HG02623 (cell line): ENCODE results near the gene CIPC.

ENCODE experiments used
- ATAC-seq: cut with Tn5 transposase; IDR thresholded peaks from one replicate; pipeline ENCODE4 v1.9.1; 2021; ENCODE audit warnings: moderate library complexity; ENCODE audit not compliant: unreplicated experiment

Gene CIPC

DNA sequence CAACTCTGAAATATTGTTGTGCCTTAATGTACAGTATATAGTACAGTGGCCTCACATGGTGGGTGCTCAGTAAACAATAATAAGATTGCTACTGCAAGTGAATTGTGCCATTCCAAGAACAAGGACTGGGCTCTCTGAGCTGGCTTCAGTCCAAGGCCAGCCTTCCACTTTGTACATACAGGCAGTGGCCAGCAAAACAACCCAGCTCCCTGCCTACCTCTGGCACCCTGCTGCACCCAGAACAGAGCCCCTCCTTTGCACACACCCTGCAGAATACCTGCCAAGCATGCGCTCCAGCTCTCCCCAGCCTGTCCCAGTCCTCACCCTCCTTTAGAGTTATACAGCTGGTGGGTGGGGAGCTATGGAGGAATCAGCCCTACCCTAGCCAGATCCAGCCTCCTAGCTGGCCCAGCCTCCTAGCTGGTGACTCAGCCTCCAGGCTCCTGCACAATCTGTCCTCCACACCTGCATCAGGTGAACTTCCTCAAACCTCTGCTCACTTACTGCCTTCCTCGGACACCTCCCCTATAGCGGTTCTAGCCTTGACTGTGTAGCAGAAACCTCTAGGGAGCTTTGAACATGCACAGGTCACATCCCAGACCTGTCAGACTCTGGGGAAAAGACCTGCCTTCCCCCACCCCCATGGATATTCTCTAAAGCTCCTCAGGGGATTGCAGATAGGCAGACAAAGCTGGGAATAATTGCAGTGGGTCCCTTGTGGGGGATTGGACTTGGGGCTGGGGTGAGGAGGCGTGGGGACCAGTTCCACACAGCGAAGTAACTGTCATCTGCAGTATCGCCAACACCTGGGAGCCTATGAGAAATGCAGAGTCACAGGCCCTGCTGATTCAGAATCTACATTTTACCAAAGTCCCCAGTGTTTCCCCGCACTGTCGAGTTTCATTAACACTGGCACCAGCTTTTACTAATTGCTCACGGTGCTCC is 25.6 kb downstream of the CIPC start:
- no peak for ATAC-seq

DNA sequence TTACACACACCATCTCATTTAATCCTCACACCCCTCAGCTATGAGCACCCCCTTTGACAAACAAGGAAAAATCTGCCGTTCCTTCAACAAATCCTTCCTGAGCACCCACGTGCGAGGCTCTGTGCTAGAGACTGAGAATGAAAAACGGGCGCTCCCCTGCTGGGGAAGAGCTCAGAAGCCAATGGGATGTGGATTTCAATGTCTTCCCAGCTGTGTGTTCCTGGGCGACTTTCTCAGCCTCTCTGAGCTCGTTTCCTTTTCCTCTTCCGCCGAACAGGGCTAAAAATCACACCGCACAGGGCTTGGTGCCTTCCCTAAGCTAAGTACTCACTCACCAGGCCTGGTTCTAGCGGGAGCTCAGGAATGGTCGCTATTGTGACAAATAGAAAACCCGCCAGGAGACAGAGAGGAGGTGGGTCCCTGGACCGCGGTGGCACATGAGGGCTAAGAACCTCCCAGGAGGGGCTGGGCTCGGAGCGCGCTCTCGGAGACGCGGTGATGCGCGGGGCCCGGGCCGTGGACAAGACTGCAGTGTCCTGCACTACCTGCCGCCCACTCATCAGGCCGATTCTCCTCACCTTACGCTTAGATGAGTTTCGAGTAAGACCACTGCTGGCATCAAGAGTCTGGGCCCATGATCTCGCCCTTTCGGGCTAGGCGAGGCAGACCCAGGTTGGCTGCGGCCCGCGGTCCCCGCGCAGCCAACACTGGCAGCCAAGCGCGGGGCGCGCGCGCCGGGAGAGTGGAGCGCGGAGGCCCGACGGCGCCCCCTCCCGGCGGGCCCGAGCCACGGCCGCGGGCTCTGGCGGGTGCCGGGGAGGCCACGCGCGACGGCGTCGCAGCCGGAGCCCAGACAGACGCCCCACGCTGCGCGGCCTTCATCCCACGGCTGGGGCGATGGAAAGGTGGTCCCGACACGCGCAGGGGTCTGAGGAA is 26.6 kb downstream of the CIPC start:
- ATAC-seq: no peak

DNA sequence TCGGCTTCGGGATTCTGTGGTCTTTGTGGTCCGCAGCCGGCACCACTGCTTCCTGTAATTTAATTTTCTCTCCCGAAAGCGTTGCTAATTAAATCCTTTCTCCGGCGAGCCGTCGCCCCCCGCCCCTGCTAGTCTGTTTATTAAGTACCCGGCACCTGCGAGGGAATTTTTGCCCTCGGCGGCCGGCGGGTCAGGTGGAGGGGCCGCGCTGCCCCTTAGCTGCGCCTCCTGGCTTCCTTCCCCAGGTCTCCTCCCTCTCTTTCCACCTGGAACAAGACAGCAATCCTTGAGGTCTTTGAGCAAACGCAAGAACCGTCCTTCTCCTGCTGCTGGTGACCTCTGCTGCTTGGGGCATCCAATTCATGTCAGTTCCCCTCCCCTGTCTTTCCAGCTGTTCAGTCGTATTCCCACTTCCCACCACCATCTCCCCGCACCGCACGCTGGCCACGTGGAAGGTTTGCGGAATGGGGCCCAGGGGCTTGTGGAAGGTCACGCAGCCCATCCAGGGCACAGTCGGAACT is 27.3 kb downstream of the CIPC start:
- no peak for ATAC-seq

DNA sequence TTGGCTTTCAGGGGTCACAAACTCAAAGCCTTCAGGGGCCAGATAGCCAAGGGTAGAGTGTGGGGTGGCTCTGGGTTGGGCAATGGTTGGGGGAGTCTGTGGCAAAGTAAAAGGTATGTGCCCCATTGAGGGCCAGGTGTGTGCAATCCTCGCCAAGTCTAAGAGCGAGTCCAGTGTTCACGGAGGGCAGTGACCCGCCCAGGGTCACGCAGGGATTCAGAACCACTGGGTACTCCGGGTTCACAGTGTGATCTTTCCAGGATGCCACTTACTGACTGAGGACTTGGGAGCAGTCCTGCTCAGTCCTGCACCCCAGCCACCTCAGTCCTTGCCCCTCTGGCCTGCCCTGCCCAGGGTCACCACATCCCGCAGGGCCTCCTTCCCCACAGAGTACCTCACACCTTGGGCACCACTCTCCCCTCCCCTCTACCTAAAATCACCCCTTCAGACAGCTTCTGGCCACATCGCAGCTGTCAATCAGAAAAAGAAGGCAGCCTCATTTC is 27.8 kb downstream of the CIPC start:
- ATAC-seq: no peak

DNA sequence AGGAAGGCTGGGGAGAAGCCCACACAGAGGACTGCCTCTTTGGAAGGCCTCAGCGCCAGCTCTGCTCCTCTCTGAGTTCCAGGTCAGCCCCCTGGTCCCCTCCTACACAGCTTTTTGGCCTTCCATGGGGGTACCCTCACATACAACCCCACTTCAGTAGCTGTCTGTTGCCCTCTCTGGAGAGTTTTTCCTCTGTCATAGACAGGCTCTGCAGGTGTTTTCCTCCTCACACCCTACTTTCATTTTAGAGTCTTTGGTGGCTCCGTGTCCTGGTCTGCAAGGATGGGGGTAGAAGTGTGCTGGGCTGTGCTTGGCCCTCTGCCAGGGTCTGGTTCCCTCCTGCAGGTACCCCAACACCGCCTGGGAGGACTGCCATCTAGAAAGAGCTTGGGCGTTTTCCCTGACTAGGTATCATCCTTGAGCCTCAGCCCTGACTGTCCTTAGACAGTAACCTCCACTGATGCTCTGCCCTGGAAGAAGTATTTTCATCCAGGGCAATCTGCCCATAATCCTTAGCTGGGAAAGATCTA is 28.5 kb downstream of the CIPC start:
- ATAC-seq: no peak

DNA sequence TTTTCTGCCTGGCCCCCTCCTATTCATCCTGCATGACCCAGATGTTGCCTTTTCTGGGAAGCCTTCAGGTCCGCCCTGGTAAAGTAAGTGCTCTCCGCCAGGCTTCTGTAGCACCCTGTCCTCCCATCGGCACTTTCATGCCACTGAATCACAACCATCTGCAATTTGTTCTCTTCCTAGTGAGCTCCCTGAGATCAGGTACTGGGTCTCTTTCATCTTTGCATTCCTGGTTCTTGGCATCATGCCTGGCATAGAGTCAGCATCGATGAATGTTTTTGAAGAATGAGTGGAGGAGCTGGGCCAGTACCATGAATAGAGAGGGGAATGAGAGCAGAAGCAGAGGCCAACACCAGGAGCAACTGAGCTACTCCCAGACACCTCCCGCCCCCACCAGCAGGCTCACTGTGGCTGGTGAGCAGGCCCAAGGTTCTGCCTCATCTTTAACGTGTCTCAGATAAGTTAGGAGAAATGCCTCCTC is 30.4 kb downstream of the CIPC start:
- no peak for ATAC-seq

DNA sequence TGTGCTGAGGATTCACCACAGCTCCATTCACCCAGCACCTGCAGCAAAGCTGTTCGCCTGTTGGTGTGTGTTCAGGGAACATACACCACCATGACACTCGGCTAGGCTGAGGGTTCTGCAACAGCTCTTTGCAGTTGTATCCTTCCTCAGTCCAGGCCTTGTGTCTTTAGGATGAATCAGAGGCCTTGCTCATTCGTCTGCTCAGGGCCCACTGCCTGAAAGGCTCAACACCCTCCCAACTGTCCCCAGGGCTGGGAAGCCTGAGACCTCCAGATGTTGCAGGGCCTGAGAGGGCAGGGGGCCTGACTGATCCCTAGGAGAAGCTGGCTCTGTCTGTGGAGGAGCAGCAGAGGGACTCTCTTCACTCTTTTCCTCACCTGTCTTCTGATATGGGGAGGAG is 32.3 kb downstream of the CIPC start:
- ATAC-seq: no peak

DNA sequence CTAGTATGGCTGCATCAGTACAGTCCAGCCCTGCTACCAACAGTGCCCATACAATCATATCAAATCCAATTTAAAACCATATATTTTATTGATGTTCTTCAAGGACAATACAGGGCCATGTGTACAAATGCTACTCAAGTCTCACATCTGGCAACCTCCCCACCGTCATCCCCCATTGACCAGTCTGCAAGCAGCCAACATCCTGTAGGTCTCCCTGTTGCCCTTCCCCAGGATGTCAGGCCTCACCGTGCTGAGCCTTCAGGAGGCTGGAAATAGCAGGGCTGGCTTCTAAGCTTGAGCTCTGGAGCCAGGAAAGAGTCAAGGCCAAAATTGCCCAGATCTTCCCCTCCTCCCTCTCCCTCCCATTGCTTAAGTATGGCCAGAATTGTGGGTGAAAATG is 33.1 kb downstream of the CIPC start:
- no peak for ATAC-seq

DNA sequence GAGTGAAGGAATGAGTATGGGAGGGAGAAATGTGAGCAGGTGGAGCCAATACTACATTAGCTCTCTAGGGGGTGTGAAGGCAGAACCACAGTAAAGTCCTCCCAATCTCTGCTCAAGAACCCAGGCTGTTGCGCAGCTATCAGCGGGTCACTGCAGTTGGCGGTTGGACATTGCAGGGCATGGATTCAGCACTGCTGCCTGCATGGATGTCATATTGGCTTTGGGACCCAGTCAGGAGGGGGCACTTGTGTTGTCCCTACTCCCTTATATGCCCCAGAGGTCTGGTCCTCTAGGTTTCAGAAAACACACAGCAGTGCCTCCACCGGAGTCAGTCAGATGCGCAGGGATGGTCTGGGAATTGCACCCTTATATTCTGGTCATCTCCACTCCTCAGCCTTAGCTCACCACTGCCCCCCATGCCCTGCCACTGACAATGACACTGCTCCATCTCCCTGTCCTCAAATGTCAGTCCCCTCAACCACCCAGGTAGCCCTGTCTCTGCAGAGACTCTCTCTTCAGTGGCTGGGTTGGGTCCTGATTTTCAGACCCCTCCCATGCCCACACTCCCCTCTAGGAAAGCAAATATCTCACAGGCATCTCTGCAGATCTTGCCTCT is 33.9 kb downstream of the CIPC start:
- no peak for ATAC-seq

DNA sequence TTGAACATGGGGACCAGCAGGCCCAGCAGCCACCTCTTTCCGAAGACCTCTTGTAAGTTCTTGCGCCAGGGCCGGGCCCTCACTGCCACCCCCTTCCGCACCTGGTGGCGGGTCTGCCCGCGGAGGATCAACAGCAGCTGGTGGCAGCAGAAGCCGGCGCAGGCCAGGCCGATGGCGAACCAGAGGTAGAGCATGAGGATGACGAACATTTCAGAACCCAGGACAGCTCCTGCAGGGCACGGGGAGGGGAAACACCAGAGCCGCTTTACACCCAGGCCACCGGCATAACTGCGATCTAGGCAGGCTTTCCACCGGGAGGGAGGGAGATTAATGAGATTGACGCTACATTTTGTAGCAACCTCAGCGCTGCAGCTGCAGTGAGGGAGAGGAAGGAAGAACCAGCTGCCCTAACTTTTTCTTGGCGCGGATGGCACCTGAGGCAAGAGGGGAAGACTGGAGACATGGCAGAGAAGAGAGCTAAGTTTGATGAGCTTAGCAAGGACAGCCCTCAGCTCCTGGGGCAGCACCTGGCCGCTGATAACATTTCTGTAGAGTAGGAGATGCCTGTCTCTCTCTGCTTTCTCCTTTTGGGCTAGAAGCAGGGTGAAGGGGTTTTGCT is 35.8 kb downstream of the CIPC start:
- ATAC-seq: no peak

DNA sequence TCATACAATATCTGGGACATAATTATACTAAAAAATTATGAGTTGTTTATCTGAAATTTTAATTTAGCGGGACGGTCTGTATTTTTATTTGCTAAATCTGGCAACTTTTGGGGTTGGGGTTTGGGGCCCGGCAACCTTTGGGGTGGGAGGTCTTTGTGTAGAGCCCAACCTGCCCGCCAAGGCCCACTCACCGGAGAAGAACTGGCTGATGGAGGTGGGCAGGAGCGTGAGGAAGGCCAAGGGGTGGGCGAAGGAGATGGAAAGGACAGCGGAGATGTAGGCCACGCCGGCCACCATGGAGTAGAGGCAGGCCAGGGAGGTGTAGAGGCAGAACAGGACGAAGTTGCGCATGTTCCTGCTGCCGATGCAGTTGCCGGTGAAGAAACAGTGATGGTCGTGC is 41.0 kb downstream of the CIPC start:
- ATAC-seq: no peak

DNA sequence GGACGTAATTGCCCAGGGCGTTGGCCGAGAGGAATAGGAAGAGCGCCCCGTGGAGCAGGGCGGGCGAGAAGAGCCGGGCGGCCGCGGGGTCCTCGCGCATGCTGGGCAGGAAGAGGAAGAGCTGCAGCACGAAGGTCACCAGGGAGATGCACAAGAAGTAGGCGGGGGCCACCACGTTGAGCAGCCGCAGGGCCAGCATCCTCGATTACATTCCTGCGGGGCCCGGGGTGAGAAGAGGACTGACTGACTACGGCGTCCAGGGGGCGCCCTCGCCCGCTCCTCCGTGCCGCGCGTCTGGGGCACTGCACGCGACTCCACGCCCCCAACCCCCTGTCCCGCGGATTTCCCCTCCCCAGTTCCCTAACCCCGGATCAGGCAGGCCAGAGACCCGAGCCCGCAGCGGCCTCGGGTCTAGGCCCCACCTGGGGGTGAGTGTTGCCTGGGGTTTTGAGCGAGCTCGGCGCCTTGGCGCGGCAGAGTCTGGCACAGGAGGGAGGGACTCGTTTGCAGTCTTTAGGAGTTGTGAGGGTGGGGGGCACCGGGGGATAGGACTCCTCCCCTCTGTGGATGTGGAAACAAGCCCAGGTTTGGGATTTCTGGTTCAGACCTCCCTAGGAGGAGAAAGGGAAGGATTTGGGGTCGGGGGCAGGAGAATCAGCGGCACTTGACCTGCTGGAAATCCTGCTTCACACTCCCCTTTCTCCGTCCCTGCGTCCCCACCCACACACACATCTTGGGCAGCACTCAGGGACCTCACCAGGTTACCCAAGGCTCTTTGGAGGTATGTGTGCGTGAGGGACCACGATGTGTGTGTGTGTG is 41.7 kb downstream of the CIPC start:
- no peak for ATAC-seq

DNA sequence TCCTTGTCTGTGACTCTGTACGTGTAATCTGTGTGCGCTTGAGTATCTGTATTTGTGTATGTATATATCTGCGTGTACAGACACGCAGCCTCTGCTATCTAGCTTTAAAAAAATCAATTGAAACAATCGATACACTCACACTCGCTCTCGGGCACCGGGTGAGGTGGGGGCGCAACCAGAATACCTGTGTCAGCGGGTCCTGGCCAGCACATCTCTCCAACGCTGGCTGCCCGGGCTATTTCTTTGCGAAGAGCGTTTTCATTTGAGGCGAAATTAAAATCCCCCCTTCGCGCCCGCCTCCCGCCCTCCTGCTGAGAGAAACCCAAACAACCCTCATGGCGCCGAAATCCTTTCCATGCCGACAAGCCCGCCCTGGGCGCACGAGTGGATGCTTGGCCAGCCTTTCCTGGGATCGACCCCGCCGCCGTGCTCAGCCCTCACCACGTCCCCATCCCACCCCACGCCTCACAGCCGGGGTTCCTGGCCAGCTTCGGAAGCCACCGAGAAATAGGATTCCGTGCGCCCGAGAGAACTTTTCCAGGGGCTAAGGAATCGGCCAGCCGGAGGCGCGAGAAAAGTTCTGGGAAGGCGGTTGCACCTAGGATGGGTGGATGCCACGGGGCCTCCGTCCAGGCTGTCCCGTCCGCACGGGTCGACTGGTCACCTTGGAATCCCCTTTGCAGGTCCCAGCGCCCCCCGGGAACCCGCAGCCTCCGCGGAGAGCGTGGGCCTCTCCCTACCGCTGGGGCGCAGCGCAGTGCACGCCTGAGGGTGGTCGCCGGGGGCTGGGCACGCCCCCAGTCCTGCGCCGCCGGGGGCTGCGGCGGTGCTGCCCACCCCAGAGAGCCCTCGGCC is 42.5 kb downstream of the CIPC start:
- no peak for ATAC-seq

DNA sequence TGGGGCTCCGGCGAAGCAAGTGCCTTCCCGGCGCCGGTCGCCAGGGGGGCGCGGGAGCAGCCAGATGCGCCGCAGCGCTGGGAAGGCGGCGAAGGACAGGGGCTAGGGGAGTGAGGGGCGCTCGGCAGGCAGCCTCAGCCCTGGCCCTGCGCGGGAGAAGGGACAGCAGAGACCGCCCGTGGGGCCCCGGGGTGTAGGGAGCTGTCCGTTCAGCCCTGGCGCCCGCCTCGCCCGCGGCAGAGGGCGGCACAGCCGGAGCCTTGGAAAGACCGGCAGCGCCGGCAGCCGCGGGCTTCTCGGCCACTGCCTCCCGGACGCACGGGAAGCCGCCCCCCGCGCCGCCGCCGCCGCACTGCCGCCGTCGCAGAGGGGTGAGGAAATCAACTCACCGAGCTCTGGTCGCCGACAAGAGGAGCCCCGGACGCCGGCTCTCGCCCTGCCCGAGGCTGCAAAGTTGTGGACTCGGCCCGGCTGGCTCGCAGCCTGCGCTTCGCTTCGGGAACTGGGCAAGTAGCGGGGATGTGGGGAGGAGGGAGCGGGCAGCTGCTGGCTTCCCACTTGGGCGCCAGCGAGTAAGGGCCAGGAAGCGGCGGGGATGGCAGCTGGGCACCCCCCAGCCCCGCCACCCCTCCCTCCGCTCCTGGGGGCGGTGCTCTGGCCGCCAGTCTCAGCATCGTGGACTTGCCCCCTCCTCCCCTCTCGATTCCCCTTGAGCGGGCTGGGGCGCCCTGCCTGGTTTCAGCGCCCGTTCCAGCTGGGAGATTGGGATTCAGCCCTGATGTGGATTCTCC is 43.4 kb downstream of the CIPC start, which contains the start of gene ZDHHC22:
Gene ZDHHC22 (minus strand): TSS at position 578 of the 791 bp plus-strand sequence. CDS start 2,053 bp downstream, outside the sequence.
- ATAC-seq: no peak

DNA sequence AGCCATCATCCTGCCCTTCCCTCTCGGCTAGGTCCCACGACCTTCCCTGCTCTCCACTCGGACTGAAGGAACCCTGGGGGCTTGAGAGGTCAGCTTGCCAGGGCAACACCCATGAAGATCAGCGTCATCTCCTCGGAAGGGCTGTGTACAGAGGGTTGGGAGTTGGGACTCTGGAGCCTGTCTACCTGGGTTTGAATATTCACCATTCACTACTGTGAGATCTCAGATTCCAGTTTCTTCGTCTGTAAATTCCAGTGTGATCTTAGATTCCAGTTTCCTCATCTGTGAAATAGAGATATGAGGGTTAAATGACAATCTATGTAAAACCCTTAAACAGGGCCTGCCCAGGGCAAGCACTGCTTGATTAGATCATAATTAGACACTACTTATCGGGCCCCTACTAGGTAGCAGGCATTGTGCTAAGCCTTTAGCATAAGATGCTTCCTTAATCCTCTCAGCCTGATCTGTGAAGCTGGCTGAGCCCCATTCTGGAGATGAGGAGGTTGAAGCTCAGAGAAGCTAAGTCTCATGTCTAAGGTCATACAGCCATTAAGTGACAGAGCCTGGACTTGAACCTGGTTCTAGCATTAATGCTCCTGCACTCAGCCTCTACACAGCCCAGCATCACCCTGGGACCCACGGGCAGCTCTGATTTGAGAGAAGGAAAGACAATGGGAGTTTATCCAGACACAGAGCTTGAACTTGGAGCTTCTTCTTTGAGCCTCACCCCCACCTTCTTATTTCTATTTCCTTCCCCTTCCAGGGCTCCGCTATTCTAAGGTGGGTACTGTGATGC is 44.1 kb downstream of the CIPC start:
- ATAC-seq: no peak

DNA sequence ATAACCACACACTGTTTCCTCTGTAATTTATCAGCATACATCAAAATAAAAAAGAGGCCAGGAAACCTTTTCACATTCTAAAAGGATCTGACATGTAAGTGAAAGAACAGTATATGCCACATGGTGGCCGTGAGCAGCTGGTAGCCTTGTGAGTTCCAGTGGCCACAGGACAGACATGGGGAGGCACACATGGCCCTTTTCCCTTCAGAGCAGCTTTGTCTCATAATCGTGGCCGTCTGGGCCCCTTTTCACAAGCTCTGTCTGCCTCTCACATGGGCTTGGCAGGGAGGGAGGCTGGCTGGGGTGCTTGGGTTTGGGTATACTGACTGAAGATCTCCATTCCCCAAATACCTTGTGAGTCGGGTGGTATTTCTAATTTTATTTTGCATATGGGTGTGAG is 45.0 kb downstream of the CIPC start:
- ATAC-seq: no peak
